ENCODE results near the gene KLHDC3.
"Not testable (repeated sequence)": the region's sequence is repeated elsewhere in the genome, so short reads cannot be mapped to it uniquely, and the experiment has no call there.

The KLHDC3 gene

DNA sequence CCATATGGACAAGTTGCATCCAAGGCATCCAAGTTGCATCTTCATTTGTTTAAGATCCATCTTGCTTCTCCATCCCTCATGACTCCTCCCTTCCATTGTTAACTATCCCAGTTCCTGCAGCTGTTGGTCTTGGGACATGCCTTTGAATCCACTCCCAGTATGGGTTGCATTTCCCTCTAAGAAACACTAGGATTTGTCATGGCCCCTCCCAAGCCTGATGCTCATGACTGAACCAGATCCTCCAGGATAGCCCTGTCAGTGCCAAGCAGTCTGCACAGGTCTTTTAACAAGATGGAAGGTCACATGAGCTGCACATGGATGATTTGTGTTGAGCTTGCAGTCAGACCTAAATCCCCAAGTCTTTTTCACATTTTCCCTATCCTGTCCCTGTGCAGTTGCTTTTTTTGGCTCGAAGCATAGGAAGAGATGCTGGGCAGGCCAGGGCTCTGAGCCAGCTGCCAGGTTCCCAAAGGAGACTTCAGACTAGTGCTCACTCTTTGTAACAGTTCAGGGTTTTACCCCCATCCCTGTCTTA, 25.5 kb upstream of the KLHDC3 start:
- DNase-seq (ENCODE audit: low read depth), result no peak

DNA sequence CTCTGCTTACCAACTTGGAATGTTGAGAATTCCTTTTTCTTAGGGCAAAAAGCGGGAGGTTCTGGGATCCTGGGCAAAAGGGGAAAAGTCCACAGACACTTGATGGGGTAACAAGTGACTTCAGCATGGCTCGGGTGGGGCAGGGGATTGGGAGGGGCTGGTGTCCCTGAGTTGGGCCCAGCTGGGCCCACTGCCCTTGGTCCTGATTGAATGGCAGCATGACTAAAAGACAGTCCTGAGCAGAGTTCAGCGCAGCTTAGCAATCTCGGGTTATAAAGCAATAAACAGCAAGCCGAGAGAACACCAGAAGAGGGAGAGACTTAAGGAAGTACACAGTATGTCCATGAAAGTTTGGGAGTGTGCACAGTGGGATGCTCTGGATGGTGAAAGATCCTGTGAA, 24.1 kb upstream of the KLHDC3 start:
- no peak for DNase-seq (ENCODE audit: low read depth)

- no peak for DNase-seq (ENCODE audit: low read depth)
These were observed 20.6 kb upstream of the KLHDC3 start for GRCh38 chr6:42993445-42993844.

DNA sequence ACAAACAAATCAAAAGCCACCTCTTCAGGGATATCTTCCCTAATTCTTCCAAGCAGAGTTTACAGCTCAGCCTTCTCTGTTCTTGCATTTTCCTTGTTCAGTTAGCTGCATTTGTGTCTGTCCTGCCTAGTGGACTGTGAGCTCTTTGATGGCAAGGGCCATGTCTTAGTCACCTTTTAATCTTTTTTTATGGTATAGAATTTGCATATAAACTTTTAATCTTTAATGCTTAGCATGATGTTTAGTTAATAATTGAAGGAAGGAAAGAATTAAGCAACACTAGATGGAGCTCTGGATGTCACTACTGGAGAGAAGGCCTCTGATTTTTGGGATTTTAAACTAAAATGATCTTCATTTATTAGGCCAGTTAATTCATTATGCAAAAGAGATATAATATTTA, 17.5 kb upstream of the KLHDC3 start:
- no peak for DNase-seq (ENCODE audit: low read depth)

DNA sequence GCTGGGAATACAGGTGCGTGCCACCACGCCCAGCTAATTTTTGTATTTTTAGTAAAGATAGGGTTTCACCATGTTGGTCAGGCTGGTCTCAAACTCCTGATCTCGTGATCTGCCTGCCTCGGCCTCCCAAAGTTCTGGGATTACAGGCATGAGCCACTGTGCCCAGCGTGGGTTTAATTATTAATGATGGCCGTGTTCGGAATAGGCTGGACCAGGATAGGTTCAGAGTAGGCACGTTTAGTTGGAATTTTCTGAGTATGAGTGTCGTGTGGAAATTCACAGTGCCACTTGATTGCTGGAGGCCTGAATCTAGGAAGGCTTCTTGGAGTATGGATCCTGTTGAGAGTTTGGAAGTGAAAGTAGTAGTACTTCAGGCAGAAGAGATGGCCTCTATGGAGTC, 15.8 kb upstream of the KLHDC3 start:
- not testable (repeated sequence) for DNase-seq (ENCODE audit: low read depth)

DNA sequence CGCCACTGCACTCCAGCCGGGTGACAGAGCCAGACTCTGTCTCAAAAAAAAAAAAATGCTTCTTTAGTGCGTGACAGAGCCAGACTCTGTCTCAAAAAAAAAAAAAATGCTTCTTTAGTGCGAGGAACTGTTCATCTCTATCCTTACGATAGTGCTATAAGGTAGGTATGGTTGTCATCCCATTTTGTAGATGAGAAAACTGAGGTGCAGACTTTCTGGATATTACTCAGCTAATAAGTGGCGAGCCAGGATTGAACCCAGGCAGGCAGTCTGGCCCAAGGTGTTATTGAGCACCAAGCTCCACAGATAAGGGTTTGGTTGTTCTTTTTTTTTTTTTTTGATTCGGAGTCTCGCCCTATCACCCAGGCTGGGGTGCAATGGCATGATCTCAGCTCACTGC, 12.2 kb upstream of the KLHDC3 start:
- no peak for DNase-seq (ENCODE audit: low read depth)

GRCh38 chr6:43005844-43006243, 8.2 kb upstream of the KLHDC3 start:
- no peak for DNase-seq (ENCODE audit: low read depth)

DNA sequence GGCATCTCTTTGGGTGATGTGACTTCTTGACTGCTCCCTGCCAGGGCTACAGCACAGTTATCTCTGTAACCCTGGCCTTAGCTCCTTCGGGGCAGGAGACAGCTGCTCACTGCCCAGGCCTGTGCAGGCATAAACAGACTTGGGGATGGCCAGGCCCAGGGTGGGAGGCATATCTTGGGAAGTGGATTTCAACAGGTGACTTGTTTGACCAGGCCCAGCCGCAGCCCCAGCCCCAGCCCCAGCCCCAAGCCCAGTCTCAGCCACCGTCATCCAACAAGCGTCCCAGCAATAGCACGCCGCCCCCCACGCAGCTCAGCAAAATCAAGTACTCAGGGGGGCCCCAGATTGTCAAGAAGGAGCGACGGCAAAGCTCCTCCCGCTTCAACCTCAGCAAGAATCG, 7.8 kb upstream of the KLHDC3 start:
- no peak for DNase-seq (ENCODE audit: low read depth)

- no peak for DNase-seq (ENCODE audit: low read depth)
These were observed 6.9 kb upstream of the KLHDC3 start for GRCh38 chr6:43007126-43007525.

DNA sequence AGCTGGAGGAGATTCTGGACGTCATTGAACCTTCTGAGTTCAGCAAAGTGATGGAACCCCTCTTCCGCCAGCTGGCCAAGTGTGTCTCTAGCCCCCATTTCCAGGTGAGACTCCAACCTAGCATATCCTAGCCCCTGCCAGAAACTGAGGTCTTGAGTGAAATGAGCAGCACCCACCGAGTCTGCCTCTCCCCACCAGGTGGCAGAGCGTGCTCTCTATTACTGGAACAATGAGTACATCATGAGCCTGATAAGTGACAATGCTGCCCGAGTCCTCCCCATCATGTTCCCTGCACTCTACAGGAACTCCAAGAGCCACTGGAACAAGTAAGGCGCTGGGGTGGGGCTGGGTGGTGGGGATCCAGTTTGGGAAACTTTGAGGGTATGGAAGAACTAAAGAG, 4.9 kb upstream of the KLHDC3 start:
- no peak for DNase-seq (ENCODE audit: low read depth)

- no peak for DNase-seq (ENCODE audit: low read depth)
These were observed 2.8 kb upstream of the KLHDC3 start for GRCh38 chr6:43011207-43011606.

- DNase-seq (ENCODE audit: low read depth), result no peak
These were observed 1.7 kb upstream of the KLHDC3 start for GRCh38 chr6:43012364-43012763.

GRCh38 chr6:43013097-43013842, 779 bp upstream of the KLHDC3 start:
- no peak for DNase-seq (ENCODE audit: low read depth)

DNA sequence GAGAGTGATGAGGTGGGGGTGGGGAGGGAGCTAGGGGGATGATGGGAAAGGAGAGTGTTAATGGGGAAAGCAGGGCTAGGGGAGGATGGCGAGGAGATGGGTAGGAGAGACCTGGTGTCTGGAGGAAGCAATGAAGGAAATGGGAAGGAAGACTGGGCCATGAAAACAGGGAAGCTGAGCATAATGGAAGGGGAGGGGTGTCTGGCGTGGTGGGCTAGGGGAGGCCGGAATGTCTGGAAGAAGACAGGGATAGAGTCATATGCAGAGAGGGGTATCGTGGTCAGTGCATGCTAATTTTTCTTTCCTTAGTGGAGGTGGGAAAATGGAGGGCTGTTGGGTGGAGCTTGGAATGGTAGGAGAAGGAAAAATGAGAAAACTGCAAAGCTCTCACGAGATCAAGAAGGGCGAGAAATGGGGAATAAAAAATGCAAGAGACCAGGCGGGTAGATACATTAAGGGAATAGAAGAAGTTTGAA, 423 bp downstream of the KLHDC3 start:
- no peak for DNase-seq (ENCODE audit: low read depth)

DNA sequence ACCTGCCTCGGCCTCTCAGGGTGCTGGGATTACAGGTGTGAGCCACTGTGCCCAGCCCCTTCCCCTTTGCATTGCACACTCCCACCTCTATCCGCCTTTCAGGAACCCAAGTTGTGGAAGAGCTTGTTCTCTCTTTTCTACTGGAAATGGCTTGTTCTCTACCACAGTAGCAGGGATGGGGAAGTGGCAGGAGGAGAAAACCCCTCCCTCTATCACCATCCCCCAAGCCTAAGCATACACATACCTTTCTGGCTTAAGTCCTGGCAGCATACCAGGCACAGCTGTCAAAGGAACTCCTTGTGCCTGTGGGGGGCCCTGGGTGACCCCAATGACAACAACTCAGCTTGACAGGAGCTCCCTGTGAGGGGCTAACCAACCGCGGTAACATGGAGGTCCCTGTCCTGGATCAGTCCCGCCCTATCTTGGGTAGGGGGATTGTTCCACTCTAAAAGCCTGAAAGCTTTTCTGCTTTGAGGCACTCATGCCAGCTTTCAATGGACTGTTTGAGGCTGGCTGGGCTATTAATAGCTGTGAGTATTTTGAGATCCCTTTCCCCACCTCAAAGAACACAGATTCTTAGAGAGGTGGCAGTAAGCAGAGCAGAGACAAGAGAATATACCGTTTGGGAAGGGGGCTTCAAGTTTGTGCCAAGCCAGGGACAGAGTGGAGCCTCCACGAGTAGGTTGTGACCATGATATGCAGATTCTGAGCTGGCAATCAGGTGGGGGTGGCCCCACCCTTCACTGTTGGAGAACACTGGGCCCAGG, 2.3 kb downstream of the KLHDC3 start:
- no peak for DNase-seq (ENCODE audit: low read depth)

DNA sequence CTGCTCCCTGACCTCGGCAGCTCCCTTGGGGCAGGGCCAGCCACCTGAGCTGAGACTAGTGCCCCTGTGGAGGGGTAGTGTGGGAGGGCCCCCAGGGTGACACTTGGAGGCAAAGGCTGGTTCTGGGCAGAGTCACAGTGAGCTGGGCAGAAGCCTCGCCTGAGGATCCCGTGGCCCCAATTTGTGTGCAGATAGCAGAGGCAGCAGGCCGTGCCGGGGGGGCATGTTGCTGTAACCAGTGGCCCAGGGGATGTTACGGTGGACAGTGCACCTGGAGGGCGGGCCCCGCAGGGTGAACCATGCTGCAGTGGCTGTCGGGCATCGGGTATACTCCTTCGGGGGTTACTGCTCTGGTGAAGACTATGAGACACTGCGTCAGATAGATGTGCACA, 2.9 kb downstream of the KLHDC3 start:
- no peak for DNase-seq (ENCODE audit: low read depth)

- no peak for DNase-seq (ENCODE audit: low read depth)
These were observed 5.1 kb downstream of the KLHDC3 start for GRCh38 chr6:43019152-43019551.

- no peak for DNase-seq (ENCODE audit: low read depth)
These were observed 6.1 kb downstream of the KLHDC3 start for GRCh38 chr6:43020052-43020705.

DNA sequence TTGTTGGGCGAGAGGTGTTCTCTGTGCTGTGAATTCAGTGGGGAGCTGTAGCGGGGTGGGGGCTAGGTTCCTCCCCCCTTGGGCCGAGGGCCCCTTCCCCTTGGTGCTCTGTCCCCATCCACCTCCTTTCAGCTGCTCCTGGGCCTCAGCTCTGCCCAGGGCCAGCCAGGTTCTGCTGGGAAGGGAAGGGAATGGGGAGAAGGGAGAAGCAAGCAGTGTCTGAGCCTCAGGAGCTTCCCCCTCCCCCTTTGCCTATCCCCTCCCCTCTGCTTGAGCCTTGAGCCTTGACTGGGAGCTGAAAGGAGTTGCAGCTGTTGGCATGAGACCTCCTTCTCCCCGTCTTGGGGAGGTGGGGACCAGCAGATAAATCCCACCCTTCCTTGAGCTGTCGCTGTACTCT, 6.8 kb downstream of the KLHDC3 start:
- no peak for DNase-seq (ENCODE audit: low read depth)

DNA sequence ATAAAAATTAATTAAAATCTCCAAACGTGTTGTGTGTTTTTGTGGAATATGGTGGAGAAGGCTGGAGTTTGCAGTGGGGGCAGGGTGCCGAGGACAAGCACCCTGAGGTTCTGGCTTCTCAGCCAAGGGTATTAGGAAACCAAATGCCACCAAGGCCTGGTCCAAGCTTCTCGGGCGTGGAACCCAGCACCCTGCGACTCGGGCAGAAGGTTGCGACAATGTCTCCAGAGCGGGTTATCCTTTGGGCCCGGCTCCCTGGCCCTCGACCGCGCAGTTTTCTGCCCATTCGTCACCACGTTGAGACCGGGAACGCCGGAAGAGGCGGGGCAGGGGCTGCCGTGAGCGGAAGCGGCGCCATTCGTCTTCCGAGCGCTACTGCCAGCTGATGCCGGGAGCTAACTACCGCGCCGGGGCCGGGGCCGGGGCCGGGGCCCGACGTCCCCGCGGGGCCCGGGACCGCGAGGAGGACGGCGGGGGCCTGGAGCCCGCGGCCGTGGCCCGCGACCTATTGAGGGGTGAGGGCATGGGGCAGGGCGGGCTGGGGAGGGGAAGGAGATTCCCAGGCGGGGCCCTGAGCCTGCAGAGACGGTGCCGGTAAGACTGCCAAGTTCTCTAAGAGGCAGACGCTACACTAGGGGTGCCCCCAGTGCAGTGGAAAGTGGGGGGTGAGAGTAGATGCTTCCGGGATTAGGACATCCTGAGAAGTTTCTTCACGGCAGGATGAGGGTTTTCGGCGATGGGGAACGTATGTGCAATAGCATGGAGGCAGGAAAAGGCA, 7.4 kb downstream of the KLHDC3 start, which contains the start of gene RRP36:
RRP36 (plus strand) TSS at position 354 of the 778 bp plus-strand sequence; CDS start at position 386, 32 bp downstream.
- DNase-seq (ENCODE audit: low read depth), result peak; percentile 48

DNA sequence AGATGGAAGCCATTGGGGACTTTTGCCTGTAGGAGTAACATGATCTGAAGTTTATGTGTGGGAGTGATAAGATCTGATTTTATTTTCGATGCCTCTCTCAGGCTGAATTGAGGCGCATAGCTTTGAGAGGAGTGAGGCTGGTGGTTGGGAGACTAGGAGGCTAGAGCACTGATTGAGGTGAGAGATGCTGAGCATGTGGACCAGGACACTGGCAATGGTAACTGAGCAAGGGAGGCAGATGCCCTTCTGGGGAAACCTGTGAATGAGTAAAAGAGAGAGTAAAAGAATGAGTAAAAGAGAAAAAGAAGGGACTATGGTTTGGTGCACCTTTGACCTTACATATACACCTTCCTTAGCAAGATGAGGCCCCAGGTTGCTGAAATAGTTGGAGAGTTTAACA, 10.4 kb downstream of the KLHDC3 start:
- DNase-seq (ENCODE audit: low read depth), result no peak

GRCh38 chr6:43026365-43026764, 12.3 kb downstream of the KLHDC3 start:
- DNase-seq (ENCODE audit: low read depth), result no peak
